ENCODE measurements around the gene TALDO1.

DNA sequence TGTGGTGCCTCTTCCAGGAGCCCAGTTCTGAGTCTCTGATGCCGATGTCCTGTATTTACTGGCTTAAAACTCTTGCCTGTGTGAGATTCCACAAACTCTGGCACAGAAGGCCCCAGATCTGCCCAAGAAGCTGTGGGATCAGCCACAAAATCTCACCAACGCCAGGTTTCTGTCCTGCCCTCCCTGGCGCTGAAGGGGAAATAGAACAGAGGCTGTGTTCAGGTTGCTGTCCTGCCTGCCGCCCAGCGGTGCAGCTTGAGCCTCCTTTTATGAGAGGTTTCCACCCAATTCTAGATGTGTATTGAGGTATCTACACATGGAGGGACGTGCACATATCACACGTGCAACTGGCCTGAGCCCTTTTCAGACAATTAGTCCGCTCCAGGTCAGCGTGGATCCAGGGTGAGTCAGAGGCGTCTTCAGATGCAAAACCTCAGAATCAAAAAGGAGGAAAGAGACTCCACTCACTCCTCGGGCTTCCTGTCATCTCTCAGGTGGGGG, 49.4 kb upstream of the TALDO1 start:
- TF ChIP-seq, protein P1, sequence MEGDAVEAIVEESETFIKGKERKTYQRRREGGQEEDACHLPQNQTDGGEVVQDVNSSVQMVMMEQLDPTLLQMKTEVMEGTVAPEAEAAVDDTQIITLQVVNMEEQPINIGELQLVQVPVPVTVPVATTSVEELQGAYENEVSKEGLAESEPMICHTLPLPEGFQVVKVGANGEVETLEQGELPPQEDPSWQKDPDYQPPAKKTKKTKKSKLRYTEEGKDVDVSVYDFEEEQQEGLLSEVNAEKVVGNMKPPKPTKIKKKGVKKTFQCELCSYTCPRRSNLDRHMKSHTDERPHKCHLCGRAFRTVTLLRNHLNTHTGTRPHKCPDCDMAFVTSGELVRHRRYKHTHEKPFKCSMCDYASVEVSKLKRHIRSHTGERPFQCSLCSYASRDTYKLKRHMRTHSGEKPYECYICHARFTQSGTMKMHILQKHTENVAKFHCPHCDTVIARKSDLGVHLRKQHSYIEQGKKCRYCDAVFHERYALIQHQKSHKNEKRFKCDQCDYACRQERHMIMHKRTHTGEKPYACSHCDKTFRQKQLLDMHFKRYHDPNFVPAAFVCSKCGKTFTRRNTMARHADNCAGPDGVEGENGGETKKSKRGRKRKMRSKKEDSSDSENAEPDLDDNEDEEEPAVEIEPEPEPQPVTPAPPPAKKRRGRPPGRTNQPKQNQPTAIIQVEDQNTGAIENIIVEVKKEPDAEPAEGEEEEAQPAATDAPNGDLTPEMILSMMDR (IDR thresholded peaks at IDR 0.05; ENCODE audit: control extremely low read depth in 1 of 3, insufficient read depth in 1 of 3, low read depth in 1 of 3, low read length in 3 of 3), result no peak
- TF ChIP-seq EZH2 (IDR thresholded peaks at IDR 0.05; ENCODE audit: low read depth, low read length, severe bottlenecking) (no peak), CBX5 (IDR thresholded peaks at IDR 0.05; ENCODE audit: low read depth, low read length) (no peak), POLR2A (IDR thresholded peaks at IDR 0.05; ENCODE audit: control extremely low read depth in 1 of 2, low read depth in 2 of 2, low read length in 2 of 2) (no peak)
- TF ChIP-seq, protein P2, sequence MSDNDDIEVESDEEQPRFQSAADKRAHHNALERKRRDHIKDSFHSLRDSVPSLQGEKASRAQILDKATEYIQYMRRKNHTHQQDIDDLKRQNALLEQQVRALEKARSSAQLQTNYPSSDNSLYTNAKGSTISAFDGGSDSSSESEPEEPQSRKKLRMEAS (IDR thresholded peaks at IDR 0.05), result no peak

Measured in H1 (cell line).